ENCODE results near the gene MGAT3.

Gene MGAT3

GRCh38 chr22:39490135-39490798, 33.5 kb downstream of the MGAT3 start:
- in situ Hi-C loops (cut with MboI; ENCODE audit: low sequenced_read_pairs), result no loop called here
- H3K4me3 ChIP-seq, result no peak overlapping the region
- no peaks in the 10 kb centered on the region; the same call in 1 of the 2 replicates for H3K27me3 ChIP-seq (ENCODE audit: low read depth)
- no peaks in the 10 kb centered on the region for H3K36me3 ChIP-seq (replicated peaks)
- H3K9me3 ChIP-seq, result no peaks in the 10 kb centered on the region
- DNase-seq (ENCODE audit: low spot score in 2 of 2), result peak; percentile 79 to 90
- H3K4me1 ChIP-seq, result no peaks in the 10 kb centered on the region

DNA sequence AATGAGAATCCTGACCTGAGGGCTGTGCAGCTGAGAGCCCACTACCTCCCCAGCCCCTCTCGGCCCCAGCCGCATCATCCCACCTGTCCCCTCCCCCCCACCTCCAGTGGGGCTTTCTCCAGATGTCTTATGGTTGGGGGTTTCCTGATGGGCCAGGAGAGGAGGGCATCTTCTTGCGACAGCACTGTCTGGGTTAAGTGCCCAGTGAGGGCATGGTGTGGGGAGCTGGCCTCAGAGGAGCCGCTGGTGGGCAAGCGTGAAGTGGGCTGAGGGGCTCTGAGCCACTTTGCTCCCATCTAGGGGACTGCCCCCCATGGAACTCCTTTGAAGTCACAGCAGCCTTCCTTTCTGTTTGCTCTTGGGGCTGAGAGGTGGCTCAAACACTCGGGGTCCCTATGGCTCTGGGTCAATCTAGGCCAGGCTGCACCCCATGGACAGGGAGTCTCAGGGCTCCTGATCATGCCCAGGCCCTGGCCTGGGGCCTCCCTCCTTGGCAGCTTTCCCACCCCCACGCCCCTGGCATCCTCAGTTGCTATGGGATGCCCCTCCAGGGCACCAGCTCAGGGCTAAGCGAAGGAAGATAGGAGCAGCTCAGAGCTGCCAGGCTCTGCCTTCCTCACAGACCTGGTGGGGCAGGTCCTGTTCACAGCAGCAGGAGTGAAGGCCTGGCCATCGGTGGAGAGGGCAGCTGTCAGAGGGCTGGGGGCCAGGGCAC, 34.3 kb downstream of the MGAT3 start:
- no peaks in the 10 kb centered on the region; the same call in 1 of the 2 replicates for H3K27me3 ChIP-seq (ENCODE audit: low read depth)
- H3K36me3 ChIP-seq (replicated peaks), result no peaks in the 10 kb centered on the region
- no peaks in the 10 kb centered on the region for H3K9me3 ChIP-seq
- H3K4me1 ChIP-seq, result no peaks in the 10 kb centered on the region
- in situ Hi-C loops (cut with MboI; ENCODE audit: low sequenced_read_pairs), result no loop called here
- no peak for DNase-seq (ENCODE audit: low spot score in 2 of 2)
- no peak overlapping the region for H3K4me3 ChIP-seq

GRCh38 chr22:39491696-39492095, 34.9 kb downstream of the MGAT3 start:
- in situ Hi-C loops (cut with MboI; ENCODE audit: low sequenced_read_pairs), result no loop called here
- Histone ChIP-seq H3K4me1 (no peaks in the 10 kb centered on the region), H3K9me3 (no peaks in the 10 kb centered on the region), H3K36me3 (replicated peaks) (no peaks in the 10 kb centered on the region), H3K27me3 (ENCODE audit: low read depth) (no peaks in the 10 kb centered on the region; the same call in 1 of the 2 replicates), H3K4me3 (no peak overlapping the region)
- DNase-seq (ENCODE audit: low spot score in 2 of 2), result no peak

DNA sequence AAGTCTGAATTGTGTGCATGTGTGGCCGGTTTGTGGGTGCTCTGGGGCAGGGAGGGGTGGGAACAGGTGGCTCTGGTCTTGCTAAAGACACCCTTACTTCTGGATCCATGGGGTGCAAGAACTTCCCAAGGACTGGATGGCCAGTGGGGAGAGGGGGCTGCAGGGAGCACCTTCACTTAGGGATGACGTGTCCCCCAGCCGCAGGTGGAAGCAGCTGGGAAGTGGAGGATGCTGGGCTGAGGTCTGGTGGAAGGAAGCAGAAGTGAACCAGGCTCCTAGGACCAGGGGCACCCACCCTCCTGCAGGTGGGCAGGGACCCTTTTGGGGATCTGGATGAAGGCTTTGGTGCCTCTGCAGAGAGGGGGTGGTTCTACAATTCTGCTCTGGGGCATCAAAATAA, 35.4 kb downstream of the MGAT3 start:
- H3K27me3 ChIP-seq (ENCODE audit: low read depth), result no peaks in the 10 kb centered on the region; the same call in 1 of the 2 replicates
- no peaks in the 10 kb centered on the region for H3K4me1 ChIP-seq
- no peak for DNase-seq (ENCODE audit: low spot score in 2 of 2)
- H3K9me3 ChIP-seq, result no peaks in the 10 kb centered on the region
- H3K4me3 ChIP-seq, result no peak overlapping the region
- no peaks in the 10 kb centered on the region for H3K36me3 ChIP-seq (replicated peaks)
- in situ Hi-C loops (cut with MboI; ENCODE audit: low sequenced_read_pairs), result no loop called here

GRCh38 chr22:39493759-39494158, 36.9 kb downstream of the MGAT3 start:
- DNase-seq (ENCODE audit: low spot score in 2 of 2), result no peak
- Histone ChIP-seq H3K4me1 (no peaks in the 10 kb centered on the region), H3K27me3 (ENCODE audit: low read depth) (no peaks in the 10 kb centered on the region; the same call in 1 of the 2 replicates), H3K9me3 (no peaks in the 10 kb centered on the region), H3K36me3 (replicated peaks) (no peaks in the 10 kb centered on the region), H3K4me3 (no peak overlapping the region)
- in situ Hi-C loops (cut with MboI; ENCODE audit: low sequenced_read_pairs), result no loop called here

GRCh38 chr22:39494471-39495120, 37.8 kb downstream of the MGAT3 start:
- no peaks in the 10 kb centered on the region for H3K4me1 ChIP-seq
- H3K27me3 ChIP-seq (ENCODE audit: low read depth), result no peaks in the 10 kb centered on the region; the same call in 1 of the 2 replicates
- no peak for DNase-seq (ENCODE audit: low spot score in 2 of 2)
- H3K4me3 ChIP-seq, result no peak overlapping the region
- no peaks in the 10 kb centered on the region for H3K9me3 ChIP-seq
- H3K36me3 ChIP-seq (replicated peaks), result no peaks in the 10 kb centered on the region
- in situ Hi-C loops (cut with MboI; ENCODE audit: low sequenced_read_pairs), result no loop called here

- Histone ChIP-seq H3K4me1 (no peaks in the 10 kb centered on the region), H3K36me3 (replicated peaks) (no peaks in the 10 kb centered on the region), H3K9me3 (no peaks in the 10 kb centered on the region), H3K27me3 (ENCODE audit: low read depth) (no peaks in the 10 kb centered on the region; the same call in 1 of the 2 replicates), H3K4me3 (no peak overlapping the region)
- peak; percentile 63 to 85 for DNase-seq (ENCODE audit: low spot score in 2 of 2)
- in situ Hi-C loops (cut with MboI; ENCODE audit: low sequenced_read_pairs), result no loop called here
These were observed 39.5 kb downstream of the MGAT3 start for GRCh38 chr22:39496131-39496838.

GRCh38 chr22:39497429-39497828, 40.6 kb downstream of the MGAT3 start:
- peaks cover 1% of the 10 kb centered on the region; the same call in 1 of the 2 replicates for H3K36me3 ChIP-seq (replicated peaks)
- no peak overlapping the region for H3K4me3 ChIP-seq
- no peaks in the 10 kb centered on the region; the same call in 1 of the 2 replicates for H3K27me3 ChIP-seq (ENCODE audit: low read depth)
- in situ Hi-C loops (cut with MboI; ENCODE audit: low sequenced_read_pairs), result no loop called here
- no peaks in the 10 kb centered on the region for H3K9me3 ChIP-seq
- DNase-seq (ENCODE audit: low spot score in 2 of 2), result no peak
- H3K4me1 ChIP-seq, result peaks cover 4% of the 10 kb centered on the region

- H3K4me3 ChIP-seq, result no peak overlapping the region
- peaks cover 6% of the 10 kb centered on the region for H3K4me1 ChIP-seq
- in situ Hi-C loops (cut with MboI; ENCODE audit: low sequenced_read_pairs), result no loop called here
- no peaks in the 10 kb centered on the region for H3K9me3 ChIP-seq
- DNase-seq (ENCODE audit: low spot score in 2 of 2), result no peak
- peaks cover 8% of the 10 kb centered on the region for H3K36me3 ChIP-seq (replicated peaks)
- no peaks in the 10 kb centered on the region; the same call in 1 of the 2 replicates for H3K27me3 ChIP-seq (ENCODE audit: low read depth)
These were observed 41.6 kb downstream of the MGAT3 start for GRCh38 chr22:39498368-39498767.

- peaks cover 12% of the 10 kb centered on the region for H3K36me3 ChIP-seq (replicated peaks)
- no peaks in the 10 kb centered on the region for H3K9me3 ChIP-seq
- no peak for DNase-seq (ENCODE audit: low spot score in 2 of 2)
- no peak overlapping the region for H3K4me3 ChIP-seq
- in situ Hi-C loops (cut with MboI; ENCODE audit: low sequenced_read_pairs), result no loop called here
- H3K4me1 ChIP-seq, result peaks cover 10% of the 10 kb centered on the region
- no peaks in the 10 kb centered on the region; the same call in 1 of the 2 replicates for H3K27me3 ChIP-seq (ENCODE audit: low read depth)
These were observed 42.0 kb downstream of the MGAT3 start for GRCh38 chr22:39498802-39499201.

- H3K9me3 ChIP-seq, result no peaks in the 10 kb centered on the region
- H3K36me3 ChIP-seq (replicated peaks), result peaks cover 25% of the 10 kb centered on the region
- in situ Hi-C loops (cut with MboI; ENCODE audit: low sequenced_read_pairs), result no loop called here
- H3K4me3 ChIP-seq, result no peak overlapping the region
- no peaks in the 10 kb centered on the region for H3K27me3 ChIP-seq (ENCODE audit: low read depth)
- H3K4me1 ChIP-seq, result peaks cover 10% of the 10 kb centered on the region
- DNase-seq (ENCODE audit: low spot score in 2 of 2), result no peak
These were observed 43.3 kb downstream of the MGAT3 start for GRCh38 chr22:39500101-39500500.

GRCh38 chr22:39501644-39502108, 44.9 kb downstream of the MGAT3 start:
- peaks cover 41% of the 10 kb centered on the region for H3K36me3 ChIP-seq (replicated peaks)
- H3K27me3 ChIP-seq (ENCODE audit: low read depth), result no peaks in the 10 kb centered on the region
- DNase-seq (ENCODE audit: low spot score in 2 of 2), result no peak
- H3K4me3 ChIP-seq, result peak overlapping the region; percentile 86
- in situ Hi-C loops (cut with MboI; ENCODE audit: low sequenced_read_pairs), result no loop called here
- peaks cover 10% of the 10 kb centered on the region for H3K4me1 ChIP-seq
- H3K9me3 ChIP-seq, result no peaks in the 10 kb centered on the region

- in situ Hi-C loops (cut with MboI; ENCODE audit: low sequenced_read_pairs), result no loop called here
- H3K36me3 ChIP-seq (replicated peaks), result peaks cover 46% of the 10 kb centered on the region
- peak; percentile 87 to 98 for DNase-seq (ENCODE audit: low spot score in 2 of 2)
- H3K4me1 ChIP-seq, result peaks cover 10% of the 10 kb centered on the region
- H3K9me3 ChIP-seq, result no peaks in the 10 kb centered on the region
- H3K4me3 ChIP-seq, result peak within 1 kb of the TSS; percentile 86
- H3K27me3 ChIP-seq (ENCODE audit: low read depth), result no peaks in the 10 kb centered on the region
These were observed 45.4 kb downstream of the MGAT3 start, which contains the start of gene MIEF1 for GRCh38 chr22:39502109-39502788. TSS of gene MIEF1 (plus strand) at chr22:39502290. CDS start at chr22:39511295, 9,005 bp downstream.

Measured in HAP-1 (cell line).